AG04449 (cell line): ENCODE data around the gene CD6.

Experiments used
- CTCF ChIA-PET: fragments of 350-600 bp; formaldehyde crosslinking; extraction: SDS; loops from one replicate; lab custom pipeline; 2021; ENCODE audit warnings: antibody characterized with exemption; lab: Yijun Ruan, JAX
- POLR2A ChIA-PET: fragments of 400-600, 350-600 bp; formaldehyde crosslinking; extraction: SDS; loops from one replicate; lab custom pipeline; 2020; ENCODE audit warnings: antibody characterized with exemption, inconsistent platforms; lab: Yijun Ruan, JAX
- DNase-seq: peaks from one replicate; pipeline ENCODE4 v3.0.0-alpha.2; 2010; ENCODE audit warnings: low read depth, low spot score
- H3K4me3 ChIP-seq: 2 replicates; pipeline ENCODE4 v1.5.1; 2011; ENCODE audit warnings: low read depth, mild to moderate bottlenecking, control low read depth, low read length
- CTCF ChIP-seq: IDR thresholded peaks from one replicate; pipeline ENCODE4 v1.5.1; 2011; ENCODE audit warnings: mild to moderate bottlenecking, moderate library complexity, low read length, control low read depth, inconsistent platforms; ENCODE audit not compliant: insufficient read depth; ENCODE audit errors: missing control alignments

The CD6 gene

GRCh38 chr11:60937144-60937527, 34.3 kb upstream of the CD6 start:
- DNase-seq: no peak
- H3K4me3 ChIP-seq: no peak overlapping the region
- no peak for TF ChIP-seq CTCF
- ChIA-PET CTCF (no interaction called here), POLR2A (no interaction called here)

- CTCF ChIA-PET: no interaction called here
- TF ChIP-seq CTCF: no peak
- DNase-seq: no peak
- POLR2A ChIA-PET: no interaction called here
- no peak overlapping the region for H3K4me3 ChIP-seq
Measured at GRCh38 chr11:60937811-60938210, 33.7 kb upstream of the CD6 start.

GRCh38 chr11:60938500-60938899, 33.0 kb upstream of the CD6 start:
- no peak overlapping the region for H3K4me3 ChIP-seq
- POLR2A ChIA-PET: no interaction called here
- TF ChIP-seq CTCF: no peak
- CTCF ChIA-PET: no interaction called here
- DNase-seq: no peak

- no peak for TF ChIP-seq CTCF
- ChIA-PET POLR2A (no interaction called here), CTCF (no interaction called here)
- H3K4me3 ChIP-seq: no peak overlapping the region
- no peak for DNase-seq
Measured at GRCh38 chr11:60939301-60939700, 32.2 kb upstream of the CD6 start.

- no peak overlapping the region for H3K4me3 ChIP-seq
- TF ChIP-seq CTCF: no peak
- POLR2A ChIA-PET: no interaction called here
- CTCF ChIA-PET: interaction anchor here (1.1 kb wide), 1 partner anchor 247 kb away, joined by 3 read pairs; no protein-coding TSS in a partner anchor
- no peak for DNase-seq
Measured at GRCh38 chr11:60939855-60940254, 31.6 kb upstream of the CD6 start.

GRCh38 chr11:60941371-60942119, 29.9 kb upstream of the CD6 start:
- DNase-seq: no peak
- H3K4me3 ChIP-seq: no peak overlapping the region
- ChIA-PET CTCF (interaction anchor here (1.0 kb wide), 1 partner anchor 18 kb away, joined by 3 read pairs; no protein-coding TSS in a partner anchor), POLR2A (no interaction called here)
- no peak for TF ChIP-seq CTCF
